SK-N-SH (cell line): Measurements from ENCODE around the gene IFNG. TPM values are rescaled to one million over a fixed set of nuclear protein-coding genes. Genes with fewer than 3 reads are reported as not detected.

Source experiments
- CTCF ChIA-PET: fragments of 300-600, 350-600 bp; formaldehyde crosslinking; extraction: SDS; loops from one replicate; lab custom pipeline; 2021; lab: Yijun Ruan, JAX
- POLR2A ChIA-PET: fragments of 350-600 bp; sonication (Branson Sonifier 250); formaldehyde crosslinking; extraction: SDS; loops from one replicate; lab custom pipeline; 2020; ENCODE audit warnings: antibody characterized with exemption, inconsistent platforms; lab: Yijun Ruan, JAX
- DNase-seq: peaks from one replicate; pipeline ENCODE4 v3.0.0; 2012
- H2AFZ ChIP-seq: fragments of 200-600 bp; sonication (generic); 2 replicates; pipeline ENCODE4 v1.8.1; 2016; ENCODE audit warnings: antibody characterized with exemption, mild to moderate bottlenecking, low read depth
- H3F3A ChIP-seq: fragments of 200-600 bp; sonication (generic); replicated peaks from 2 replicates; pipeline ENCODE3; 2016; ENCODE audit warnings: antibody characterized with exemption, mild to moderate bottlenecking; ENCODE audit not compliant: insufficient read depth
- H3K27ac ChIP-seq, 2 experiments: fragments of 200-500 bp in 1 of 2; fragments of 200-600 bp in 1 of 2; sonication (Bioruptor generic) in 1 of 2; sonication (generic), shearing (Covaris generic) in 1 of 2; 2 replicates each; pipeline versions ENCODE4 v1.5.1 to v1.6.1; 2014 to 2016; ENCODE audit warnings: low read depth in 2 of 2, inconsistent platforms in 1 of 2, low read length in 1 of 2, mild to moderate bottlenecking in 1 of 2, mixed read lengths in 1 of 2
- H3K27me3 ChIP-seq: fragments of 200-600 bp; sonication (generic), shearing (Covaris generic); 2 replicates; pipeline ENCODE4 v1.6.1; 2016; ENCODE audit warnings: mixed run types; ENCODE audit not compliant: insufficient read depth
- H3K36me3 ChIP-seq, 2 experiments: fragments of 200-500 bp in 1 of 2; fragments of 200-600 bp in 1 of 2; sonication (Bioruptor generic) in 1 of 2; sonication (generic) in 1 of 2; replicated peaks in 1 of 2; 2 replicates each; pipeline versions ENCODE3 to v1.5.1; 2014 to 2016; ENCODE audit warnings: low read length in 1 of 2, mild to moderate bottlenecking in 1 of 2; ENCODE audit not compliant: insufficient read depth in 2 of 2, control insufficient read depth in 1 of 2
- H3K4me1 ChIP-seq, 2 experiments: fragments of 200-500 bp in 1 of 2; fragments of 200-600 bp in 1 of 2; sonication (Bioruptor generic) in 1 of 2; sonication (generic), shearing (Covaris generic) in 1 of 2; 2 replicates each; pipeline versions ENCODE4 v1.5.1 to v1.6.1; 2014 to 2016; ENCODE audit warnings: low read depth in 1 of 2, low read length in 1 of 2, mixed run types in 1 of 2; ENCODE audit not compliant: insufficient read depth in 2 of 2, control insufficient read depth in 1 of 2
- H3K4me2 ChIP-seq: fragments of 200-600 bp; sonication (generic), shearing (Covaris generic); 2 replicates; pipeline ENCODE4 v1.6.1; 2017; ENCODE audit warnings: mixed run types
- H3K4me3 ChIP-seq, 2 experiments: fragments of 200-500 bp in 1 of 2; fragments of 200-600 bp in 1 of 2; sonication (Bioruptor generic) in 1 of 2; sonication (generic), shearing (Covaris generic) in 1 of 2; 2 replicates each; pipeline versions ENCODE4 v1.5.1 to v1.8.1; 2014 to 2016; ENCODE audit warnings: low read depth in 2 of 2, inconsistent platforms in 1 of 2, low read length in 1 of 2, mild to moderate bottlenecking in 1 of 2, mixed read lengths in 1 of 2, moderate library complexity in 1 of 2
- H3K79me2 ChIP-seq: fragments of 200-600 bp; sonication (generic); 2 replicates; pipeline ENCODE4 v1.8.1; 2017; ENCODE audit warnings: mild to moderate bottlenecking; ENCODE audit not compliant: insufficient read depth
- H3K9ac ChIP-seq: fragments of 200-600 bp; sonication (generic); 2 replicates; pipeline ENCODE4 v1.6.1; 2017; ENCODE audit warnings: mixed run types
- H3K9me2 ChIP-seq: fragments of 200-600 bp; sonication (generic); 2 replicates; pipeline ENCODE4 v1.6.1; 2017; ENCODE audit warnings: mixed run types
- H3K9me3 ChIP-seq: fragments of 200-600 bp; sonication (generic); 2 replicates; pipeline ENCODE4 v1.6.1; 2017; ENCODE audit warnings: mixed run types, mild to moderate bottlenecking, moderate library complexity
- H4K20me1 ChIP-seq: fragments of 200-600 bp; sonication (generic); 2 replicates; pipeline ENCODE4 v1.6.1; 2017; ENCODE audit warnings: mild to moderate bottlenecking, mixed run types; ENCODE audit not compliant: insufficient read depth
- CHD2 ChIP-seq: fragments of 150-350 bp; IDR thresholded peaks from 2 replicates; pipeline ENCODE4 v1.6.1; 2018; ENCODE audit warnings: low read length; ENCODE audit not compliant: partially characterized antibody
- CTCF ChIP-seq: fragments of 200-600 bp; sonication (generic); IDR thresholded peaks from 2 replicates; pipeline ENCODE4 v1.6.1; 2017; ENCODE audit warnings: antibody characterized with exemption, mild to moderate bottlenecking, moderate library complexity
- EP300 ChIP-seq, 2 experiments: IDR thresholded peaks; 2 replicates each; pipeline versions ENCODE4 v1.4.0 to v1.6.1; 2012; ENCODE audit warnings: borderline replicate concordance in 1 of 2, low read depth in 1 of 2, low read length in 1 of 2
- EZH2phosphoT487 ChIP-seq: fragments of 200-600 bp; sonication (generic); IDR thresholded peaks from 2 replicates; pipeline ENCODE4 v1.6.1; 2017; ENCODE audit warnings: low read depth, mixed run types, mild to moderate bottlenecking, antibody characterized with exemption, moderate library complexity, borderline replicate concordance
- FOSL2 ChIP-seq: IDR thresholded peaks from 2 replicates; pipeline ENCODE4 v1.4.0; 2012; ENCODE audit warnings: low read depth, mild to moderate bottlenecking, moderate library complexity, borderline replicate concordance
- FOXM1 ChIP-seq: IDR thresholded peaks from 2 replicates; pipeline ENCODE4 v1.4.0; 2012; ENCODE audit warnings: low read depth, mild to moderate bottlenecking
- GABPA ChIP-seq: IDR thresholded peaks from 2 replicates; pipeline ENCODE4 v1.4.0; 2012; ENCODE audit warnings: low read depth, mild to moderate bottlenecking
- GATA2 ChIP-seq: sonication (generic); formaldehyde crosslinking; IDR thresholded peaks from 2 replicates; pipeline ENCODE4 v1.5.0; 2020; ENCODE audit warnings: mild to moderate bottlenecking, missing genetic modification reagents
- IRF3 ChIP-seq: fragments of 150-350 bp; IDR thresholded peaks from 2 replicates; pipeline ENCODE4 v1.6.1; 2016; ENCODE audit warnings: mild to moderate bottlenecking, low read depth, low read length
- MAX ChIP-seq: IDR thresholded peaks from 2 replicates; pipeline ENCODE4 v1.4.0; 2012; ENCODE audit warnings: low read depth
- MEF2A ChIP-seq: IDR thresholded peaks from 2 replicates; pipeline ENCODE4 v1.4.0; 2012; ENCODE audit warnings: low read depth, borderline replicate concordance
- NRF1 ChIP-seq: IDR thresholded peaks from 2 replicates; pipeline ENCODE4 v1.6.1; 2012; ENCODE audit warnings: low read depth, mild to moderate bottlenecking, low read length
- RAD21 ChIP-seq: IDR thresholded peaks from 2 replicates; pipeline ENCODE4 v1.6.1; 2012; ENCODE audit warnings: mild to moderate bottlenecking, low read length
- RCOR1 ChIP-seq: fragments of 150-350 bp; IDR thresholded peaks from 2 replicates; pipeline ENCODE4 v1.6.1; 2017; ENCODE audit warnings: antibody characterized with exemption, low read length
- RFX5 ChIP-seq: IDR thresholded peaks from 2 replicates; pipeline ENCODE4 v1.6.1; 2012; ENCODE audit warnings: mild to moderate bottlenecking, improper control_type of control experiment, low read length
- SIN3A ChIP-seq: IDR thresholded peaks from 2 replicates; pipeline ENCODE4 v1.6.1; 2012; ENCODE audit warnings: low read depth, mild to moderate bottlenecking, low read length, moderate library complexity, borderline replicate concordance
- SMC3 ChIP-seq: IDR thresholded peaks from 2 replicates; pipeline ENCODE4 v1.6.1; 2012; ENCODE audit warnings: low read depth, low read length, improper control_type of control experiment
- TAF1 ChIP-seq: IDR thresholded peaks from 2 replicates; pipeline ENCODE4 v1.6.1; 2012; ENCODE audit warnings: low read depth, mild to moderate bottlenecking, low read length, moderate library complexity, borderline replicate concordance
- WGBS: methylation state at CpG from one replicate; pipeline ENCODE4 v1.1.6; 2017; ENCODE audit warnings: low lambda C conversion rate; 5-methylcytosine and 5-hydroxymethylcytosine counted together
- polyA plus RNA-seq, 3 experiments: library from polyadenylated mRNA; depleted of rRNA; stranded (reverse); fragments of >200 nt; gene quantifications; 2 replicates each; pipeline ENCODE4 v1.2.3, GENCODE V29; 2012
- TF ChIP-seq, protein P1 (sequence below): IDR thresholded peaks from 2 replicates; pipeline ENCODE4 v1.4.0; 2012; ENCODE audit warnings: low read depth, borderline replicate concordance
- TF ChIP-seq, protein P2 (sequence below): fragments of 150-350 bp; IDR thresholded peaks from 2 replicates; pipeline ENCODE4 v1.6.1; 2017; ENCODE audit warnings: antibody characterized with exemption, low read length, low read depth, borderline replicate concordance

Gene IFNG
- polyA plus RNA-seq, 1 of the 3 experiments (the other 2 are of a cell fraction), result not detected

DNA sequence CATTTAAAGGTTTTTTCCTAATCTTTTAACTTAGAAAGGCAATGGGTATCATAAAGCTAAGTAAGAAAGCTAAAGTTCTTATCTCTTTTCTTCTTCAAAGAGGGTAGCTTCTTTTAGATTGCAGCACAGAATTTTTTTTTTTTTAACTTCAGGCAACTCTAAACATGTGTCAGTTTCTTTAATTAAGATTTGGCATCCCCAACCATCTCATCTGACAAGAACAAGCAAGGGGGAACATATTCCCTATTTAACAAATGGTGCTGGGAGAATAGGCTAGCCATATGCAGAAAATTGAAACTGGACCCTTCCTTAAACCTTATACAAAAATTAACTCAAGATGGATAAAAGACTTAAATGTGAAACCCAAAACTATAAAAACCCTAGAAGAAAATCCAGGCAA lies 14.3 kb upstream of the IFNG start:
- Histone ChIP-seq H3K9ac (no peak overlapping the region), H3K4me1 (no peaks in the 10 kb centered on the region), H3K4me2 (no peak overlapping the region), H3K9me3 (no peaks in the 10 kb centered on the region), H3K79me2 (no peaks in the 10 kb centered on the region), H3K27ac (no peak overlapping the region), H3K4me3 (no peak overlapping the region), H2AFZ (no peak overlapping the region), H3K27me3 (no peaks in the 10 kb centered on the region), H3K36me3 (no peaks in the 10 kb centered on the region), H4K20me1 (no peaks in the 10 kb centered on the region), H3K9me2 (no peaks in the 10 kb centered on the region), H3F3A (no peaks in the 10 kb centered on the region)
- TF ChIP-seq TAF1 (no peak), FOXM1 (no peak), GATA2 (CRISPR knock-in tag) (no peak), IRF3 (no peak), EZH2phosphoT487 (no peak), SMC3 (no peak), CTCF (no peak), EP300 (IDR thresholded peaks at IDR 0.05; ENCODE audit: borderline replicate concordance in 1 of 2, low read depth in 1 of 2, low read length in 1 of 2) (no peak)
- TF ChIP-seq, protein P1, sequence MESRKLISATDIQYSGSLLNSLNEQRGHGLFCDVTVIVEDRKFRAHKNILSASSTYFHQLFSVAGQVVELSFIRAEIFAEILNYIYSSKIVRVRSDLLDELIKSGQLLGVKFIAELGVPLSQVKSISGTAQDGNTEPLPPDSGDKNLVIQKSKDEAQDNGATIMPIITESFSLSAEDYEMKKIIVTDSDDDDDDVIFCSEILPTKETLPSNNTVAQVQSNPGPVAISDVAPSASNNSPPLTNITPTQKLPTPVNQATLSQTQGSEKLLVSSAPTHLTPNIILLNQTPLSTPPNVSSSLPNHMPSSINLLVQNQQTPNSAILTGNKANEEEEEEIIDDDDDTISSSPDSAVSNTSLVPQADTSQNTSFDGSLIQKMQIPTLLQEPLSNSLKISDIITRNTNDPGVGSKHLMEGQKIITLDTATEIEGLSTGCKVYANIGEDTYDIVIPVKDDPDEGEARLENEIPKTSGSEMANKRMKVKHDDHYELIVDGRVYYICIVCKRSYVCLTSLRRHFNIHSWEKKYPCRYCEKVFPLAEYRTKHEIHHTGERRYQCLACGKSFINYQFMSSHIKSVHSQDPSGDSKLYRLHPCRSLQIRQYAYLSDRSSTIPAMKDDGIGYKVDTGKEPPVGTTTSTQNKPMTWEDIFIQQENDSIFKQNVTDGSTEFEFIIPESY, result no peak
- ChIA-PET POLR2A (no interaction called here), CTCF (no interaction called here)
- no peak for DNase-seq

DNA sequence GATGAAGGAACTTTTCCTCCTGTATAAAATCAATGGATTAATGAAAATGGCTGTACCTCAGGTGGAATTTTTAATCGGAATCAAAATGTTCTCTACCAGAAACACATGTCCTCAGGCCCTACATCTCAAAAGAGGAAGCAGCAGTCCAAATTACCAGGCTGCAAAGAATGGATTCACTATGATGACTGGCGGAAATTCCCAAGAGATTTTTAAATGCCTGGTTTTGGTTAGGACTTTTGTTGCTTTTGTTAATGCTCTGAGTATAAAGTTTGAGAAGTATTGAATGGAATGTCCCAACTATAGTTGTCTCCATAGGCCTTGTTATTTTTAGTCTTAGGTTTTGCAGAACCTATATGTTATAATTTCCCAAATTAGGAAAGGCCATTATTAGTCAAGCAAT lies 11.2 kb upstream of the IFNG start:
- no peaks in the 10 kb centered on the region for H3K36me3 ChIP-seq
- no peak overlapping the region for H2AFZ ChIP-seq
- ChIA-PET POLR2A (no interaction called here), CTCF (no interaction called here)
- H3F3A ChIP-seq, result no peaks in the 10 kb centered on the region
- 38% methylated on average over 2 of the region's 2 CpGs for WGBS
- no peak overlapping the region for H3K4me2 ChIP-seq
- H3K9me2 ChIP-seq, result no peaks in the 10 kb centered on the region
- no peak overlapping the region for H3K9ac ChIP-seq
- no peak overlapping the region for H3K4me3 ChIP-seq
- H3K9me3 ChIP-seq, result no peaks in the 10 kb centered on the region
- H4K20me1 ChIP-seq, result no peaks in the 10 kb centered on the region
- H3K4me1 ChIP-seq, result no peaks in the 10 kb centered on the region
- no peaks in the 10 kb centered on the region for H3K79me2 ChIP-seq
- DNase-seq, result no peak
- no peak overlapping the region for H3K27ac ChIP-seq
- H3K27me3 ChIP-seq, result no peaks in the 10 kb centered on the region; the same call in 1 of the 2 replicates
- no peak for TF ChIP-seq NRF1
- TF ChIP-seq CTCF, result no peak
- TF ChIP-seq GATA2 (CRISPR knock-in tag), result no peak
- TF ChIP-seq, protein P2, sequence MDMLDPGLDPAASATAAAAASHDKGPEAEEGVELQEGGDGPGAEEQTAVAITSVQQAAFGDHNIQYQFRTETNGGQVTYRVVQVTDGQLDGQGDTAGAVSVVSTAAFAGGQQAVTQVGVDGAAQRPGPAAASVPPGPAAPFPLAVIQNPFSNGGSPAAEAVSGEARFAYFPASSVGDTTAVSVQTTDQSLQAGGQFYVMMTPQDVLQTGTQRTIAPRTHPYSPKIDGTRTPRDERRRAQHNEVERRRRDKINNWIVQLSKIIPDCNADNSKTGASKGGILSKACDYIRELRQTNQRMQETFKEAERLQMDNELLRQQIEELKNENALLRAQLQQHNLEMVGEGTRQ, result no peak
- no peak for TF ChIP-seq FOSL2
- no peak for TF ChIP-seq SIN3A
- no peak for TF ChIP-seq EZH2phosphoT487
- no peak for TF ChIP-seq RFX5
- no peak for TF ChIP-seq RCOR1
- no peak for TF ChIP-seq CHD2
- TF ChIP-seq MAX, result no peak
- TF ChIP-seq RAD21, result no peak
- TF ChIP-seq MEF2A, result no peak
- TF ChIP-seq GABPA, result no peak
